Stimulated activated CD8-positive, alpha-beta memory T cell treated with anti-CD3 and anti-CD28 coated beads, Interleukin-15, amount 100 ng/mL, for 1 hour (primary cell): ENCODE data around the gene SPATA20.

Experiments
- DNase-seq: peaks from one replicate; pipeline ENCODE4 v3.0.0-alpha.2; 2020; ENCODE audit warnings: low read depth

Gene SPATA20

GRCh38 chr17:50520483-50520882 is 26.5 kb upstream of the SPATA20 start:
- no peak for DNase-seq

GRCh38 chr17:50521514-50521913 is 25.5 kb upstream of the SPATA20 start:
- DNase-seq, result no peak

DNA sequence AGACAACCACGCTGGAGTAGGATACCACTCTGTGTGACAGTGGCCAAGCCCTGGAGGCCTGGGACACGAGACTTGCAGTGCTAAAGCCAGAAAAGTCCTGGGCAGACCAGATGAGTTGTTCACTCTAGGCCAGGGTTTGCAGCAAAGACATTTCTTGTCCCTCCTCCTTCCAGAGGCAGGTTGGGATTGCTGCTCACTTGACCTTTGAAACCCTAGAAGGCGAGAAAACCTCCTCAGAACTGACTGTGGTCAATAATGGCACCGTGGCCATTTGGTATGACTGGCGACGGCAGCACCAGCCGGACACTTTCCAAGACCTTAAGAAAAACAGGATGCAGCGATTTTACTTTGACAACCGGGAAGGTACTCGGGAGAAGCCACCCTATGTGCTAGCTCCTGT is 24.2 kb upstream of the SPATA20 start:
- DNase-seq, result no peak

DNA sequence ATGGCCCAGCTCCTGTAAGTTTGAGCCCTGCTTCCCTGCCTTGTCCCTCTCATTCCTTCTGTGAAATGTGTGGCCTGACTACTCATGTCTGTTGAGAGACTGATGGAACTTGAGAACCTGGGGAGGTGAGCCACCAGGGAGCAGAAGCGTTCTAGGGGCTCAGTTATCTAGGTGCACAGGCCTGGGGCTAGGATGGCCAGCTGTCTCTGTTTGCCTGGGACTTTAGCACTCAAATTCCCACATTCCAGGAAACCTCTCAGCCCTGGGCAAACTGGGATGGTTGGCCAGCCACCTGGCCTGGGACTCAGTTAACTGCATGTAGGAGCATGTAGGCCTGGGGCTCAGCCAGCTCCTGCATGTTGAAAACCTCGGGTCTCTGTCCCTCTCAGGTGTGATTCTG is 23.8 kb upstream of the SPATA20 start:
- no peak for DNase-seq

DNA sequence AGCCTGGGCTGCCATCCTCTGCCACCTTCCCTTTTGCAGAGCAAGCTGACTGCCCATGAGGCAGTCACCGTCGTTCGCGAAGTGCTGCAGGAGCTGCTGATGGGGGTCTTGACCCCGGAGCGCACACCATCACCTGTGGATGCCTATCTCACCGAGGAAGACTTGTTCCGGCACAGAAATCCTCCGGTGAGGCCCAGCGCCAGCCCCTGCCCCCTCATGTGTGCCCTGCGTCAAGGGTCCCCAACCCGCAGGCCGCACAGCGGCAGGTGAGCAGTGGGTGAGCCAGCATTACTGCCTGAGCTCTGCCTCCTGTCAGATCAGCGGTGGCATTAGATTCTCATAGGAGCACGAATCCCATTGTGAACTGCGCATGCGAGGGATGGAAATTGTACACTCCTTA is 22.1 kb upstream of the SPATA20 start:
- DNase-seq, result no peak

DNA sequence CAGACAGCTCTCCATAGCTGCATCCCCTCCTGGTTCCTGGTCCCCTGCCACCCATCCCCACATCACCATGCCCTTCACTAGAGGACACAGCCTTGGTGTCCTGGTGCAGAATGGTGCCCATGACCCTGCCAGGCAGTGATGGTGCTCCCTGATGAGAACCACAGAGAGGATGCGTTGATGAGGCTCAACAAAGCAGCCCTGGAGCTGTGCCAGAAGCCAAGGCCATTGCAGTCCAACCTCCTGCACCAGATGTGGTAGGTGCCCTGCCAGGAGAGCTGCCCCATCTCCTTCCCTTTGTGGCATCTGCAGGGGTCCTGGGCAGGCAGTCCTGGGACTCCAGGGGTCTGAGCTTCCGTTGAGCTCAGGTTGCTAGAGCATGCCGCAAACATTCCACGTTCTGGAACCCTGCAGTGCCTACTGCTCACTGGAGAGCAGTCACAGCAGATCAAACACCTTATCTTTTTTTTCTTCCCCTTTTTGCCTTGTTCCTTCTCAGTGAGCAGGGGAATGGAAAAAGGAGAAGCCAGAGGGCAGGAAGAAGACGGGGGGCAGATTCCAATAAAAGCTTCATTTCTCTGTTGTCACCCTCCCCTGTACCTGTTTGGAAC is 19.7 kb upstream of the SPATA20 start:
- DNase-seq, result no peak

DNA sequence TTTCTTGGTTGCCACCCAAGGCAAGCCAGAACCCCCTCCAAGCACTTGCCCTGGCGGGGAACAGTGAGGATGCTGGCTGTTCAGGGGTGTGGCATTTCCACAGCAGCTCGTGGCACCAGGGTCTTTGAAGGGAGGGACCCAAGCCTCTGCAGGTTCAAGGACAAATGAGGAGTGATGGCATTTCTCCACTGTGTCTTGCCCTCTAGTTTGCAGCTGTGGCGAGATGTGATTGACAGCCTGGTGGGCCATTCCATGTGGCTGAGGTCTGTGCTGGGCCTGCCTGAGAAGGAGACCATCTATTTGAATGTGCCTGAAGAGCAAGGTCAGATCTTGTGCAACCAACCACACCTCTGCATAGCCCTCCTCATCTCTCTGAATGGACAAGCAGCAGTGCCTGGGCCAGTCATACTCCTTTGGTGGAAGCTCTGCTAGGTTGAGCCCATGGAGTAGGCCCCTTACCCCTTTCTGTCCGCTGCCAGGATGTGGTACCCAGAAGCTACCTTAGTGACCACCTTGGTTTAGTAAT is 19.0 kb upstream of the SPATA20 start:
- no peak for DNase-seq

GRCh38 chr17:50529849-50530248 is 17.1 kb upstream of the SPATA20 start:
- DNase-seq, result no peak

DNA sequence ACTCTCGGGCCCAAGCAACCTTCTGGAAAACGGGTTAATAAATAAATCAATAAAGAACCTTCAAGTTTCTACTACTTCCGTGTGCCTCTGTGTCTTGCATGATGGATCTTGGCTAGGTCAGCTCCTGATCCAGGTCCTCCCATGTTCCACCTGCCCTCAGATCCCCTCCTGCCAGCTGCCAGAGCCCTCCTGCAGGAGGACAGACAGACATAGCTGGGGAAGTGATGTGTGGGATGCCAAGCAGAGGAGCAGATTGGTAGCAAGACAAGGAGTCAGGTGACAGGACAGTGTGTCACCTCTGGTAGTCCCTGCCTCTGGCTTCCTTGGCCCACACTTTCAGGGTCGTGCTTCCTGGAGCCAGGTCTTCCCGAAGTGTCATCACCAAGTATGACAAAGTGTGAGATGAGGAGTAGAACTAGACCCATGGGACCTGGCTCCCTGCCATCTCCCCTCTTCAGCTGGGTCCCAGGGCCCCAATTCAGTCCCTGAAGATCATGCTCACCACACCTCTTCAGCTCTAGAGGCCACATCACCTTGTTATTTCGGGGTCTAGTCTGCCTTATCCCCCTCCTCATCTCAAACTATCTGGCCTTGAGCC is 15.4 kb upstream of the SPATA20 start:
- DNase-seq, result no peak

DNA sequence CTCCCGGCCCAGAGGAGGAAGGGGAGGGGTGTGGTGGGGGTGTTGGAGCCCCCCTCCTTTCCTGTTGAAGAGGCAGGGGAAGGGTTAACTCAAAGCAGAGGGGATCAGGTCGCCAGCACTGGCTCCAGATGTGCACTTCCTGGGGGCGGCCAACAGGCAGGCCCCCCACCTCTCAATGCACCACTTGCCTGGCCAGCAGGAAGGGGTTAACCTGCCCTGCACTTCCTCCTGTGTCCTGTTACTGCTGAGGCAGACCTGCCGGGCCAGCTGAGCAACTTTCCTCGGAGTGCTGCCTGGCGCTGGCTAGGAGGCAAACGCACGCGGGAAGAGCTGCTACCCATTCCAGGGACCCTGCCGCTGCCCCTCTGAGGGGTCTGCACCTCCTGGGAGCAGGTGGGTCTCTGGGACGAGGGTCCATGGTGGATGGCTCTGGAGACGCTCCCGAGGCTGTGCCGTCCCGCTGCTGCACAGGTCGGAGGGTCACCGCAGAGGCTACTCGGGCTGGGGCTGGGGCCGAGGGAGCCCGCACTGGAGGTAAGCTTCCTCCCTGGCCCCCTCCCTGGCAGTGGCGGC is 14.4 kb upstream of the SPATA20 start, which contains the start of gene EPN3:
TSS of gene EPN3 (plus strand) at position 284 of the 573 bp plus-strand sequence. CDS start 3,822 bp downstream, outside the sequence.
- DNase-seq, result no peak

DNA sequence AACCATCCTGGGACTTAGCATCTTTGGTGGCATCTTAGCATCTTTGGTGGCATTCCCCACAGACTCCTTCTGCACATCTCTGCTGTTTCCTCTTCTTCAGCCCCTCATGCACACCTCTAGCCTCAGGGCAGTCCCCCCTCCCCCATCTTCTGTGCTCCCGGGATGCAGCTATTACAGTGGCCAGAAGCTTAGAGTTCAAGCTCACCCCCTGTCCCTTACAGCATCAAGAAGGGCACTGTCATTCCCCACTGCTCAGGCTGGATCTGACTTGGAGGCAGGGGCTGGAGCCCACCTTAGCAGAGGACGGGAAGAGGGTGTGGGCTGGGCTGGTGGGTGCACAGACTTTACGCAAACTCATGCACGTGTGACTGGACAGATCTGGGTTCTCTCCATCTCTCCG is 13.8 kb upstream of the SPATA20 start:
- no peak for DNase-seq

DNA sequence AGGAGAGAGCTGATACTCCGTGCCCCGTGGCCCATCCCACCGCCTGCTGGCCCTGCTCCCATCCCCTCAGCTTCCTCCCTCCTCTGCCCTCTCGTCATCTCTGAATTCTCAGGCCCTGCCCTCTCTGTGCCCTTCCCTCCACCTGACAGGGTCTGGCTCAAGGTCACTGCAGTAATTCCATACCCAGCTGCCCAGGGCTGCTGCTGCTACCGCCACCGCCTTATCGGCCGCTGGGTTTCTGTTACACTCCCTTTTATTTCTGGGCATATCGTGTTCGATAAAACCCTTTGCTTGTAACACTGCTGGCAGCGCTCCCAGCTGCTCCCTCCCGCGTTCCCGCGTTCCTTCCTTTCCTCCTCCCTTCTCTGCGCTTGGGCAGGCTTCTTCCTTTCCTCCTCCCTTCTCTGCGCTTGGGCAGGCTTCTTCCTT is 13.2 kb upstream of the SPATA20 start:
- DNase-seq, result no peak

GRCh38 chr17:50534222-50534978 is 12.6 kb upstream of the SPATA20 start:
- DNase-seq, result no peak

- no peak for DNase-seq
Measured at GRCh38 chr17:50534979-50535326, 12.0 kb upstream of the SPATA20 start.

- DNase-seq, result no peak
Measured at GRCh38 chr17:50535407-50535806, 11.6 kb upstream of the SPATA20 start.

GRCh38 chr17:50536683-50537646 is 10.0 kb upstream of the SPATA20 start:
- DNase-seq, result no peak

- no peak for DNase-seq
Measured at GRCh38 chr17:50537721-50538548, 9.0 kb upstream of the SPATA20 start.

- no peak for DNase-seq
Measured at GRCh38 chr17:50538549-50539410, 8.2 kb upstream of the SPATA20 start.

GRCh38 chr17:50539762-50540559 is 7.0 kb upstream of the SPATA20 start:
- no peak for DNase-seq
